GM12878 (cell line): ENCODE measurements around the gene PCDHGC3. TPM values are rescaled to one million over a fixed set of nuclear protein-coding genes. Genes with fewer than 3 reads are reported as not detected.

Source experiments
- CBX5 ChIP-seq: sonication (generic); IDR thresholded peaks from 2 replicates; pipeline ENCODE4 v1.6.1; 2016; ENCODE audit warnings: low read depth, moderate library complexity, mild to moderate bottlenecking, inconsistent platforms
- CREB1 ChIP-seq: IDR thresholded peaks from 2 replicates; pipeline ENCODE4 v1.6.1; 2012; ENCODE audit warnings: low read depth, mild to moderate bottlenecking, inconsistent platforms
- HDAC6 ChIP-seq: fragments of 200-600 bp; sonication (generic); IDR thresholded peaks from one replicate; pipeline ENCODE4 v1.8.0; 2017; ENCODE audit warnings: antibody characterized with exemption; ENCODE audit not compliant: unreplicated experiment
- NR2C2 ChIP-seq: IDR thresholded peaks from 2 replicates; pipeline ENCODE4 v1.6.1; 2011; ENCODE audit warnings: borderline replicate concordance, low read depth; ENCODE audit not compliant: control insufficient read depth, insufficient read length
- RAD21 ChIP-seq: IDR thresholded peaks from 2 replicates; pipeline ENCODE4 v1.6.1; 2011; ENCODE audit warnings: mild to moderate bottlenecking, low read depth, low read length, moderate library complexity; ENCODE audit not compliant: insufficient read depth
- SMC3 ChIP-seq: IDR thresholded peaks from 2 replicates; pipeline ENCODE4 v1.6.1; 2011; ENCODE audit warnings: low read length, improper control_type of control experiment, borderline replicate concordance
- STAT1 ChIP-seq: fragments of 450-650 bp; conservative IDR thresholded peaks from 2 replicates; pipeline ENCODE4 v1.6.1; 2014; ENCODE audit warnings: antibody characterized with exemption, mild to moderate bottlenecking
- polyA plus RNA-seq, 11 experiments: library from polyadenylated mRNA; depleted of rRNA in 4 of 11; unstranded in 6 of 11; stranded (reverse) in 5 of 11; fragments of >200 nt; fragmentation: Nextera tagmentation in 4 of 11; fragmentation: Illumina TruSeq in 1 of 11; extraction: Ambion mirVana in 4 of 11; extraction: Trizol in 1 of 11; gene quantifications; 1 replicate in 1 of 11; 2 replicates in 10 of 11; pipeline versions ENCODE4 v1.2.1 to v1.2.3, GENCODE V29; 2011 to 2016; ENCODE audit warnings: inconsistent platforms in 2 of 11, missing spikeins in 2 of 11, low read depth in 1 of 11
- total RNA-seq, 4 experiments: library from RNA; depleted of rRNA in 3 of 4; stranded (reverse); fragments of >200 nt in 3 of 4; fragmentation: Illumina TruSeq in 1 of 4; extraction: Trizol in 1 of 4; gene quantifications; 2 replicates each; pipeline versions ENCODE4 v1.2.1 to v1.2.3, GENCODE V29; 2013 to 2021
- TF ChIP-seq, protein P1 (sequence below): fragments of 450-650 bp; IDR thresholded peaks from 2 replicates; pipeline ENCODE4 v1.6.1; 2016; ENCODE audit warnings: mild to moderate bottlenecking
- TF ChIP-seq, protein P2 (sequence below), 3 experiments: IDR thresholded peaks in 2 of 3; conservative IDR thresholded peaks in 1 of 3; 2 replicates each; pipeline ENCODE4 v1.5.1; 2011; ENCODE audit warnings: low read depth in 3 of 3, low read length in 3 of 3, mild to moderate bottlenecking in 3 of 3, control low read depth in 2 of 3, moderate library complexity in 2 of 3, inconsistent platforms in 1 of 3, mixed read lengths in 1 of 3; ENCODE audit not compliant: control insufficient read depth in 2 of 3, insufficient read depth in 1 of 3; ENCODE audit errors: extremely low read depth in 1 of 3
- TF ChIP-seq, protein P3 (sequence below): fragments of 450-650 bp; IDR thresholded peaks from 2 replicates; pipeline ENCODE4 v1.6.1; 2016; ENCODE audit warnings: mild to moderate bottlenecking
- TF ChIP-seq, protein P4 (sequence below): IDR thresholded peaks from 2 replicates; pipeline ENCODE4 v1.6.1; 2012; ENCODE audit warnings: mild to moderate bottlenecking, low read depth, low read length
- TF ChIP-seq, protein P5 (sequence below): fragments of 450-650 bp; IDR thresholded peaks from 2 replicates; pipeline ENCODE4 v1.6.1; 2018; ENCODE audit warnings: mild to moderate bottlenecking, low read depth, moderate library complexity; ENCODE audit not compliant: partially characterized antibody
- TF ChIP-seq, protein P6 (sequence below): fragments of 450-650 bp; formaldehyde crosslinking; IDR thresholded peaks from 2 replicates; pipeline ENCODE4 v1.4.0; 2020; ENCODE audit warnings: mild to moderate bottlenecking, moderate library complexity

PCDHGC3 gene
- total and polyA plus RNA-seq, 10 of the 15 experiments (the other 5 are each of a cell fraction or from before 2014, with no cell fraction given), result 0.53 to 22.1 (median 12.0) TPM

DNA sequence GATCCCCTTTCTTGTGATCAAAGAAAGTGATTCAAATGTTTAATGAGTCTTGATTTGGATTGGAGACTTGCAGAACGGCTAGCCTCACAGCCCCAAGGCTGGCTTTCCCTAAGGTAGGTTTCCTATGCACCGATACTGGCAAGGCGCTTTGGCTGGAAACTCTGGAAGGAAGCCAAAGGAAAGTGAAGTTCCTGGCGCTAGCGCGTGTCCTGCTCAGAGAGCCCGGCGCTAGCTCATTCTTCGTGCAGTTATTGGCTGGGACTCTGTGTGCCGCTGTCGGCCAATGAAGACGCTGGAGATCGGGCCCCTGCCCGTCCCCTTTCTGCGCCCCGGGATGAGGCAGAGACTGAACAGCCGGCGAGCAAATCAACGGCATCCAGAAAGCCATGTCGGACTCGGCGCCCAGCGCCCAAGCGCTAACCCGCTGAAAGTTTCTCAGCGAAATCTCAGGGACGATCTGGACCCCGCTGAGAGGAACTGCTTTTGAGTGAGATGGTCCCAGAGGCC is at the start of gene PCDHGC3 (continued):
- TF ChIP-seq CREB1 (no peak), RAD21 (peak; percentile 77), SMC3 (peak; percentile 79), HDAC6 (no peak), STAT1 (no peak), NR2C2 (no peak), CBX5 (0 out of 2 replicates have a peak, but pooled peaks have one; percentile 67)
- TF ChIP-seq, protein P1, sequence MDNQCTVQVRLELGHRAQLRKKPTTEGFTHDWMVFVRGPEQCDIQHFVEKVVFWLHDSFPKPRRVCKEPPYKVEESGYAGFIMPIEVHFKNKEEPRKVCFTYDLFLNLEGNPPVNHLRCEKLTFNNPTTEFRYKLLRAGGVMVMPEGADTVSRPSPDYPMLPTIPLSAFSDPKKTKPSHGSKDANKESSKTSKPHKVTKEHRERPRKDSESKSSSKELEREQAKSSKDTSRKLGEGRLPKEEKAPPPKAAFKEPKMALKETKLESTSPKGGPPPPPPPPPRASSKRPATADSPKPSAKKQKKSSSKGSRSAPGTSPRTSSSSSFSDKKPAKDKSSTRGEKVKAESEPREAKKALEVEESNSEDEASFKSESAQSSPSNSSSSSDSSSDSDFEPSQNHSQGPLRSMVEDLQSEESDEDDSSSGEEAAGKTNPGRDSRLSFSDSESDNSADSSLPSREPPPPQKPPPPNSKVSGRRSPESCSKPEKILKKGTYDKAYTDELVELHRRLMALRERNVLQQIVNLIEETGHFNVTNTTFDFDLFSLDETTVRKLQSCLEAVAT, result no peak
- TF ChIP-seq, protein P2, sequence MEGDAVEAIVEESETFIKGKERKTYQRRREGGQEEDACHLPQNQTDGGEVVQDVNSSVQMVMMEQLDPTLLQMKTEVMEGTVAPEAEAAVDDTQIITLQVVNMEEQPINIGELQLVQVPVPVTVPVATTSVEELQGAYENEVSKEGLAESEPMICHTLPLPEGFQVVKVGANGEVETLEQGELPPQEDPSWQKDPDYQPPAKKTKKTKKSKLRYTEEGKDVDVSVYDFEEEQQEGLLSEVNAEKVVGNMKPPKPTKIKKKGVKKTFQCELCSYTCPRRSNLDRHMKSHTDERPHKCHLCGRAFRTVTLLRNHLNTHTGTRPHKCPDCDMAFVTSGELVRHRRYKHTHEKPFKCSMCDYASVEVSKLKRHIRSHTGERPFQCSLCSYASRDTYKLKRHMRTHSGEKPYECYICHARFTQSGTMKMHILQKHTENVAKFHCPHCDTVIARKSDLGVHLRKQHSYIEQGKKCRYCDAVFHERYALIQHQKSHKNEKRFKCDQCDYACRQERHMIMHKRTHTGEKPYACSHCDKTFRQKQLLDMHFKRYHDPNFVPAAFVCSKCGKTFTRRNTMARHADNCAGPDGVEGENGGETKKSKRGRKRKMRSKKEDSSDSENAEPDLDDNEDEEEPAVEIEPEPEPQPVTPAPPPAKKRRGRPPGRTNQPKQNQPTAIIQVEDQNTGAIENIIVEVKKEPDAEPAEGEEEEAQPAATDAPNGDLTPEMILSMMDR (IDR thresholded peaks at IDR 0.05 in 2 of 3, conservative IDR thresholded peaks at IDR 0.05 in 1 of 3; ENCODE audit: control insufficient read depth in 2 of 3, extremely low read depth in 1 of 3, insufficient read depth in 1 of 3, low read depth in 3 of 3, low read length in 3 of 3), result peak; percentile 49 to 86 (median 65); a peak in 5 of 6 replicates
- TF ChIP-seq, protein P3, sequence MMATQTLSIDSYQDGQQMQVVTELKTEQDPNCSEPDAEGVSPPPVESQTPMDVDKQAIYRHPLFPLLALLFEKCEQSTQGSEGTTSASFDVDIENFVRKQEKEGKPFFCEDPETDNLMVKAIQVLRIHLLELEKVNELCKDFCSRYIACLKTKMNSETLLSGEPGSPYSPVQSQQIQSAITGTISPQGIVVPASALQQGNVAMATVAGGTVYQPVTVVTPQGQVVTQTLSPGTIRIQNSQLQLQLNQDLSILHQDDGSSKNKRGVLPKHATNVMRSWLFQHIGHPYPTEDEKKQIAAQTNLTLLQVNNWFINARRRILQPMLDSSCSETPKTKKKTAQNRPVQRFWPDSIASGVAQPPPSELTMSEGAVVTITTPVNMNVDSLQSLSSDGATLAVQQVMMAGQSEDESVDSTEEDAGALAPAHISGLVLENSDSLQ, result peak; percentile 86
- TF ChIP-seq, protein P4, sequence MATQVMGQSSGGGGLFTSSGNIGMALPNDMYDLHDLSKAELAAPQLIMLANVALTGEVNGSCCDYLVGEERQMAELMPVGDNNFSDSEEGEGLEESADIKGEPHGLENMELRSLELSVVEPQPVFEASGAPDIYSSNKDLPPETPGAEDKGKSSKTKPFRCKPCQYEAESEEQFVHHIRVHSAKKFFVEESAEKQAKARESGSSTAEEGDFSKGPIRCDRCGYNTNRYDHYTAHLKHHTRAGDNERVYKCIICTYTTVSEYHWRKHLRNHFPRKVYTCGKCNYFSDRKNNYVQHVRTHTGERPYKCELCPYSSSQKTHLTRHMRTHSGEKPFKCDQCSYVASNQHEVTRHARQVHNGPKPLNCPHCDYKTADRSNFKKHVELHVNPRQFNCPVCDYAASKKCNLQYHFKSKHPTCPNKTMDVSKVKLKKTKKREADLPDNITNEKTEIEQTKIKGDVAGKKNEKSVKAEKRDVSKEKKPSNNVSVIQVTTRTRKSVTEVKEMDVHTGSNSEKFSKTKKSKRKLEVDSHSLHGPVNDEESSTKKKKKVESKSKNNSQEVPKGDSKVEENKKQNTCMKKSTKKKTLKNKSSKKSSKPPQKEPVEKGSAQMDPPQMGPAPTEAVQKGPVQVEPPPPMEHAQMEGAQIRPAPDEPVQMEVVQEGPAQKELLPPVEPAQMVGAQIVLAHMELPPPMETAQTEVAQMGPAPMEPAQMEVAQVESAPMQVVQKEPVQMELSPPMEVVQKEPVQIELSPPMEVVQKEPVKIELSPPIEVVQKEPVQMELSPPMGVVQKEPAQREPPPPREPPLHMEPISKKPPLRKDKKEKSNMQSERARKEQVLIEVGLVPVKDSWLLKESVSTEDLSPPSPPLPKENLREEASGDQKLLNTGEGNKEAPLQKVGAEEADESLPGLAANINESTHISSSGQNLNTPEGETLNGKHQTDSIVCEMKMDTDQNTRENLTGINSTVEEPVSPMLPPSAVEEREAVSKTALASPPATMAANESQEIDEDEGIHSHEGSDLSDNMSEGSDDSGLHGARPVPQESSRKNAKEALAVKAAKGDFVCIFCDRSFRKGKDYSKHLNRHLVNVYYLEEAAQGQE, result no peak
- TF ChIP-seq, protein P5, sequence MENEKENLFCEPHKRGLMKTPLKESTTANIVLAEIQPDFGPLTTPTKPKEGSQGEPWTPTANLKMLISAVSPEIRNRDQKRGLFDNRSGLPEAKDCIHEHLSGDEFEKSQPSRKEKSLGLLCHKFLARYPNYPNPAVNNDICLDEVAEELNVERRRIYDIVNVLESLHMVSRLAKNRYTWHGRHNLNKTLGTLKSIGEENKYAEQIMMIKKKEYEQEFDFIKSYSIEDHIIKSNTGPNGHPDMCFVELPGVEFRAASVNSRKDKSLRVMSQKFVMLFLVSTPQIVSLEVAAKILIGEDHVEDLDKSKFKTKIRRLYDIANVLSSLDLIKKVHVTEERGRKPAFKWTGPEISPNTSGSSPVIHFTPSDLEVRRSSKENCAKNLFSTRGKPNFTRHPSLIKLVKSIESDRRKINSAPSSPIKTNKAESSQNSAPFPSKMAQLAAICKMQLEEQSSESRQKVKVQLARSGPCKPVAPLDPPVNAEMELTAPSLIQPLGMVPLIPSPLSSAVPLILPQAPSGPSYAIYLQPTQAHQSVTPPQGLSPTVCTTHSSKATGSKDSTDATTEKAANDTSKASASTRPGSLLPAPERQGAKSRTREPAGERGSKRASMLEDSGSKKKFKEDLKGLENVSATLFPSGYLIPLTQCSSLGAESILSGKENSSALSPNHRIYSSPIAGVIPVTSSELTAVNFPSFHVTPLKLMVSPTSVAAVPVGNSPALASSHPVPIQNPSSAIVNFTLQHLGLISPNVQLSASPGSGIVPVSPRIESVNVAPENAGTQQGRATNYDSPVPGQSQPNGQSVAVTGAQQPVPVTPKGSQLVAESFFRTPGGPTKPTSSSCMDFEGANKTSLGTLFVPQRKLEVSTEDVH, result no peak
- TF ChIP-seq, protein P6, sequence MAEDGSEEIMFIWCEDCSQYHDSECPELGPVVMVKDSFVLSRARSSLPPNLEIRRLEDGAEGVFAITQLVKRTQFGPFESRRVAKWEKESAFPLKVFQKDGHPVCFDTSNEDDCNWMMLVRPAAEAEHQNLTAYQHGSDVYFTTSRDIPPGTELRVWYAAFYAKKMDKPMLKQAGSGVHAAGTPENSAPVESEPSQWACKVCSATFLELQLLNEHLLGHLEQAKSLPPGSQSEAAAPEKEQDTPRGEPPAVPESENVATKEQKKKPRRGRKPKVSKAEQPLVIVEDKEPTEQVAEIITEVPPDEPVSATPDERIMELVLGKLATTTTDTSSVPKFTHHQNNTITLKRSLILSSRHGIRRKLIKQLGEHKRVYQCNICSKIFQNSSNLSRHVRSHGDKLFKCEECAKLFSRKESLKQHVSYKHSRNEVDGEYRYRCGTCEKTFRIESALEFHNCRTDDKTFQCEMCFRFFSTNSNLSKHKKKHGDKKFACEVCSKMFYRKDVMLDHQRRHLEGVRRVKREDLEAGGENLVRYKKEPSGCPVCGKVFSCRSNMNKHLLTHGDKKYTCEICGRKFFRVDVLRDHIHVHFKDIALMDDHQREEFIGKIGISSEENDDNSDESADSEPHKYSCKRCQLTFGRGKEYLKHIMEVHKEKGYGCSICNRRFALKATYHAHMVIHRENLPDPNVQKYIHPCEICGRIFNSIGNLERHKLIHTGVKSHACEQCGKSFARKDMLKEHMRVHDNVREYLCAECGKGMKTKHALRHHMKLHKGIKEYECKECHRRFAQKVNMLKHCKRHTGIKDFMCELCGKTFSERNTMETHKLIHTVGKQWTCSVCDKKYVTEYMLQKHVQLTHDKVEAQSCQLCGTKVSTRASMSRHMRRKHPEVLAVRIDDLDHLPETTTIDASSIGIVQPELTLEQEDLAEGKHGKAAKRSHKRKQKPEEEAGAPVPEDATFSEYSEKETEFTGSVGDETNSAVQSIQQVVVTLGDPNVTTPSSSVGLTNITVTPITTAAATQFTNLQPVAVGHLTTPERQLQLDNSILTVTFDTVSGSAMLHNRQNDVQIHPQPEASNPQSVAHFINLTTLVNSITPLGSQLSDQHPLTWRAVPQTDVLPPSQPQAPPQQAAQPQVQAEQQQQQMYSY (CRISPR knock-in tag), result no peak
